Measurements from ENCODE around the gene FIZ1. TPM values are rescaled to one million over a fixed set of nuclear protein-coding genes. Genes with fewer than 3 reads are reported as not detected.

Gene FIZ1
- total and polyA plus RNA-seq, 2 experiments from 2014 or later = 5.4 to 10.1 TPM

DNA sequence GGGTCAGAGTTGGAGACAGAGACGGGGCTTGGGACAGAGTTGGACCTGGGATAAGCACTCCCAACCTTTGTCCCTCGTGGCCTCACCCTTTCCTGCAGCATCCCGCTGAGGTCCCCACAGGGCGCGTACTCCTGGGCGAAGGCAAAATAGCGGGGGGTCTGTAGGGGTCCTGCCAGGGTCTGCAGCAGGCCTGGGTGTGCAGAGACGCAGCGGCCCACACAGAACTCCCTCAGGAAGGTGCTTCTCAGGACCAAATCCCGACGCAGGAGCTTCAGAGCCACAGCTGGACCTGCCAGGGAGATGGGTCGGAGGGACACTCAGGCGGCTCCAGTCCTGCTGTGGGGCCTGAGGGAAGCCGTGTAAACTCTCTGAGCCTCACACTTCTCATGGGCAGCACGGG lies 55.3 kb downstream of the FIZ1 start:
- Histone ChIP-seq H3K27ac (ENCODE audit: low read depth) (no peak overlapping the region), H3K4me1 (ENCODE audit: insufficient read depth) (no peaks in the 10 kb centered on the region), H3F3A (replicated peaks; ENCODE audit: low read depth) (0 out of 2 replicates have a peak, but pooled peaks cover 6% of the 10 kb centered on the region), H3K4me2 (no peak overlapping the region), H2AFZ (no peak overlapping the region), H3K79me2 (replicated peaks; ENCODE audit: insufficient read depth) (no peaks in the 10 kb centered on the region), H3K27me3 (ENCODE audit: insufficient read depth) (no peaks in the 10 kb centered on the region), H3K36me3 (ENCODE audit: insufficient read depth) (no peaks in the 10 kb centered on the region), H3K9me2 (ENCODE audit: insufficient read depth) (peaks cover 5% of the 10 kb centered on the region; the same call in 1 of the 2 replicates), H4K20me1 (replicated peaks; ENCODE audit: insufficient read depth) (no peaks in the 10 kb centered on the region), H3K4me3 (no peak overlapping the region)
- H3K27ac Mint-ChIP-seq = no peak overlapping the region
- H3K4me1 Mint-ChIP-seq = peaks cover 25% of the 10 kb centered on the region
- H3K27me3 Mint-ChIP-seq (ENCODE audit: insufficient read depth, low read depth, poor library complexity) = peaks cover 17% of the 10 kb centered on the region
- no peaks in the 10 kb centered on the region; the same call in 2 of the 3 replicates for H3K36me3 Mint-ChIP-seq (ENCODE audit: low read depth)
- no peak overlapping the region for H3K4me3 Mint-ChIP-seq
- DNase-seq (ENCODE audit: low spot score) (no peak), ATAC-seq (no peak)
- TF ChIP-seq, protein P1, sequence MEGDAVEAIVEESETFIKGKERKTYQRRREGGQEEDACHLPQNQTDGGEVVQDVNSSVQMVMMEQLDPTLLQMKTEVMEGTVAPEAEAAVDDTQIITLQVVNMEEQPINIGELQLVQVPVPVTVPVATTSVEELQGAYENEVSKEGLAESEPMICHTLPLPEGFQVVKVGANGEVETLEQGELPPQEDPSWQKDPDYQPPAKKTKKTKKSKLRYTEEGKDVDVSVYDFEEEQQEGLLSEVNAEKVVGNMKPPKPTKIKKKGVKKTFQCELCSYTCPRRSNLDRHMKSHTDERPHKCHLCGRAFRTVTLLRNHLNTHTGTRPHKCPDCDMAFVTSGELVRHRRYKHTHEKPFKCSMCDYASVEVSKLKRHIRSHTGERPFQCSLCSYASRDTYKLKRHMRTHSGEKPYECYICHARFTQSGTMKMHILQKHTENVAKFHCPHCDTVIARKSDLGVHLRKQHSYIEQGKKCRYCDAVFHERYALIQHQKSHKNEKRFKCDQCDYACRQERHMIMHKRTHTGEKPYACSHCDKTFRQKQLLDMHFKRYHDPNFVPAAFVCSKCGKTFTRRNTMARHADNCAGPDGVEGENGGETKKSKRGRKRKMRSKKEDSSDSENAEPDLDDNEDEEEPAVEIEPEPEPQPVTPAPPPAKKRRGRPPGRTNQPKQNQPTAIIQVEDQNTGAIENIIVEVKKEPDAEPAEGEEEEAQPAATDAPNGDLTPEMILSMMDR (conservative IDR thresholded peaks at IDR 0.05; ENCODE audit: low read depth in 2 of 2) = no peak
- TF ChIP-seq, protein P2, sequence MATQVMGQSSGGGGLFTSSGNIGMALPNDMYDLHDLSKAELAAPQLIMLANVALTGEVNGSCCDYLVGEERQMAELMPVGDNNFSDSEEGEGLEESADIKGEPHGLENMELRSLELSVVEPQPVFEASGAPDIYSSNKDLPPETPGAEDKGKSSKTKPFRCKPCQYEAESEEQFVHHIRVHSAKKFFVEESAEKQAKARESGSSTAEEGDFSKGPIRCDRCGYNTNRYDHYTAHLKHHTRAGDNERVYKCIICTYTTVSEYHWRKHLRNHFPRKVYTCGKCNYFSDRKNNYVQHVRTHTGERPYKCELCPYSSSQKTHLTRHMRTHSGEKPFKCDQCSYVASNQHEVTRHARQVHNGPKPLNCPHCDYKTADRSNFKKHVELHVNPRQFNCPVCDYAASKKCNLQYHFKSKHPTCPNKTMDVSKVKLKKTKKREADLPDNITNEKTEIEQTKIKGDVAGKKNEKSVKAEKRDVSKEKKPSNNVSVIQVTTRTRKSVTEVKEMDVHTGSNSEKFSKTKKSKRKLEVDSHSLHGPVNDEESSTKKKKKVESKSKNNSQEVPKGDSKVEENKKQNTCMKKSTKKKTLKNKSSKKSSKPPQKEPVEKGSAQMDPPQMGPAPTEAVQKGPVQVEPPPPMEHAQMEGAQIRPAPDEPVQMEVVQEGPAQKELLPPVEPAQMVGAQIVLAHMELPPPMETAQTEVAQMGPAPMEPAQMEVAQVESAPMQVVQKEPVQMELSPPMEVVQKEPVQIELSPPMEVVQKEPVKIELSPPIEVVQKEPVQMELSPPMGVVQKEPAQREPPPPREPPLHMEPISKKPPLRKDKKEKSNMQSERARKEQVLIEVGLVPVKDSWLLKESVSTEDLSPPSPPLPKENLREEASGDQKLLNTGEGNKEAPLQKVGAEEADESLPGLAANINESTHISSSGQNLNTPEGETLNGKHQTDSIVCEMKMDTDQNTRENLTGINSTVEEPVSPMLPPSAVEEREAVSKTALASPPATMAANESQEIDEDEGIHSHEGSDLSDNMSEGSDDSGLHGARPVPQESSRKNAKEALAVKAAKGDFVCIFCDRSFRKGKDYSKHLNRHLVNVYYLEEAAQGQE (IDR thresholded peaks at IDR 0.05; ENCODE audit: unreplicated experiment) = no peak
- peaks cover 6% of the 10 kb centered on the region for H3K9me3 Mint-ChIP-seq

DNA sequence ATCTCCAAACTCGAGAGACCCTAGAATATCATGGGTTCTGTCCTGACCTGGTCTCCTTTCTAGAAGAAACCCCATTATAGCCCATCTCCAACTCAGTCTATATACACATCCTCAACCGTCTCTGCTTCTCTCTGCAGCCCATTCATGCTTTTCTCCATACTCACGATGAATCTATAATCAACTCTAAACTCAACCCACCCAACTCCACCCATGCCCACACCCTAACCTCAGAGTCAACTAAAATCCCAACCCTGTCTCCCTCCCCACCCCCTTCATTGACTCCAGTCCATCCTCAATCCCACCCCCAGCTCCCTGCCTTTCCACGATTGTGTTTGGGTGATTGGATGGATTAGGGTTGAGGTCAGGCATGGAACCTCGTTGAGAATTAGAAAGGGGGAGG lies 55.8 kb downstream of the FIZ1 start:
- Histone ChIP-seq H3K4me1 (ENCODE audit: insufficient read depth) (no peaks in the 10 kb centered on the region), H3K27ac (ENCODE audit: low read depth) (no peak overlapping the region), H3K9me2 (ENCODE audit: insufficient read depth) (peaks cover 5% of the 10 kb centered on the region; the same call in 1 of the 2 replicates), H3F3A (replicated peaks; ENCODE audit: low read depth) (0 out of 2 replicates have a peak, but pooled peaks cover 7% of the 10 kb centered on the region), H3K36me3 (ENCODE audit: insufficient read depth) (no peaks in the 10 kb centered on the region), H4K20me1 (replicated peaks; ENCODE audit: insufficient read depth) (no peaks in the 10 kb centered on the region), H3K4me3 (no peak overlapping the region), H3K79me2 (replicated peaks; ENCODE audit: insufficient read depth) (no peaks in the 10 kb centered on the region), H3K4me2 (no peak overlapping the region), H3K27me3 (ENCODE audit: insufficient read depth) (no peaks in the 10 kb centered on the region), H2AFZ (no peak overlapping the region)
- ATAC-seq (no peak), DNase-seq (ENCODE audit: low spot score) (no peak)
- H3K9me3 Mint-ChIP-seq = peaks cover 6% of the 10 kb centered on the region
- H3K4me3 Mint-ChIP-seq = no peak overlapping the region
- no peaks in the 10 kb centered on the region; the same call in 2 of the 3 replicates for H3K36me3 Mint-ChIP-seq (ENCODE audit: low read depth)
- H3K4me1 Mint-ChIP-seq = peaks cover 25% of the 10 kb centered on the region
- H3K27me3 Mint-ChIP-seq (ENCODE audit: insufficient read depth, low read depth, poor library complexity) = peaks cover 17% of the 10 kb centered on the region
- no peak overlapping the region for H3K27ac Mint-ChIP-seq
- no peak for TF ChIP-seq EZH2phosphoT487 (IDR thresholded peaks at IDR 0.05; ENCODE audit: unreplicated experiment)
- TF ChIP-seq NANOG (IDR thresholded peaks at IDR 0.05; ENCODE audit: borderline replicate concordance) = no peak
- TF ChIP-seq EZH2 (IDR thresholded peaks at IDR 0.05; ENCODE audit: low read depth, unreplicated experiment) = no peak
- no peak for TF ChIP-seq ZNF331 (CRISPR knock-in tag; IDR thresholded peaks at IDR 0.05; ENCODE audit: low read depth)
- TF ChIP-seq, protein P3, sequence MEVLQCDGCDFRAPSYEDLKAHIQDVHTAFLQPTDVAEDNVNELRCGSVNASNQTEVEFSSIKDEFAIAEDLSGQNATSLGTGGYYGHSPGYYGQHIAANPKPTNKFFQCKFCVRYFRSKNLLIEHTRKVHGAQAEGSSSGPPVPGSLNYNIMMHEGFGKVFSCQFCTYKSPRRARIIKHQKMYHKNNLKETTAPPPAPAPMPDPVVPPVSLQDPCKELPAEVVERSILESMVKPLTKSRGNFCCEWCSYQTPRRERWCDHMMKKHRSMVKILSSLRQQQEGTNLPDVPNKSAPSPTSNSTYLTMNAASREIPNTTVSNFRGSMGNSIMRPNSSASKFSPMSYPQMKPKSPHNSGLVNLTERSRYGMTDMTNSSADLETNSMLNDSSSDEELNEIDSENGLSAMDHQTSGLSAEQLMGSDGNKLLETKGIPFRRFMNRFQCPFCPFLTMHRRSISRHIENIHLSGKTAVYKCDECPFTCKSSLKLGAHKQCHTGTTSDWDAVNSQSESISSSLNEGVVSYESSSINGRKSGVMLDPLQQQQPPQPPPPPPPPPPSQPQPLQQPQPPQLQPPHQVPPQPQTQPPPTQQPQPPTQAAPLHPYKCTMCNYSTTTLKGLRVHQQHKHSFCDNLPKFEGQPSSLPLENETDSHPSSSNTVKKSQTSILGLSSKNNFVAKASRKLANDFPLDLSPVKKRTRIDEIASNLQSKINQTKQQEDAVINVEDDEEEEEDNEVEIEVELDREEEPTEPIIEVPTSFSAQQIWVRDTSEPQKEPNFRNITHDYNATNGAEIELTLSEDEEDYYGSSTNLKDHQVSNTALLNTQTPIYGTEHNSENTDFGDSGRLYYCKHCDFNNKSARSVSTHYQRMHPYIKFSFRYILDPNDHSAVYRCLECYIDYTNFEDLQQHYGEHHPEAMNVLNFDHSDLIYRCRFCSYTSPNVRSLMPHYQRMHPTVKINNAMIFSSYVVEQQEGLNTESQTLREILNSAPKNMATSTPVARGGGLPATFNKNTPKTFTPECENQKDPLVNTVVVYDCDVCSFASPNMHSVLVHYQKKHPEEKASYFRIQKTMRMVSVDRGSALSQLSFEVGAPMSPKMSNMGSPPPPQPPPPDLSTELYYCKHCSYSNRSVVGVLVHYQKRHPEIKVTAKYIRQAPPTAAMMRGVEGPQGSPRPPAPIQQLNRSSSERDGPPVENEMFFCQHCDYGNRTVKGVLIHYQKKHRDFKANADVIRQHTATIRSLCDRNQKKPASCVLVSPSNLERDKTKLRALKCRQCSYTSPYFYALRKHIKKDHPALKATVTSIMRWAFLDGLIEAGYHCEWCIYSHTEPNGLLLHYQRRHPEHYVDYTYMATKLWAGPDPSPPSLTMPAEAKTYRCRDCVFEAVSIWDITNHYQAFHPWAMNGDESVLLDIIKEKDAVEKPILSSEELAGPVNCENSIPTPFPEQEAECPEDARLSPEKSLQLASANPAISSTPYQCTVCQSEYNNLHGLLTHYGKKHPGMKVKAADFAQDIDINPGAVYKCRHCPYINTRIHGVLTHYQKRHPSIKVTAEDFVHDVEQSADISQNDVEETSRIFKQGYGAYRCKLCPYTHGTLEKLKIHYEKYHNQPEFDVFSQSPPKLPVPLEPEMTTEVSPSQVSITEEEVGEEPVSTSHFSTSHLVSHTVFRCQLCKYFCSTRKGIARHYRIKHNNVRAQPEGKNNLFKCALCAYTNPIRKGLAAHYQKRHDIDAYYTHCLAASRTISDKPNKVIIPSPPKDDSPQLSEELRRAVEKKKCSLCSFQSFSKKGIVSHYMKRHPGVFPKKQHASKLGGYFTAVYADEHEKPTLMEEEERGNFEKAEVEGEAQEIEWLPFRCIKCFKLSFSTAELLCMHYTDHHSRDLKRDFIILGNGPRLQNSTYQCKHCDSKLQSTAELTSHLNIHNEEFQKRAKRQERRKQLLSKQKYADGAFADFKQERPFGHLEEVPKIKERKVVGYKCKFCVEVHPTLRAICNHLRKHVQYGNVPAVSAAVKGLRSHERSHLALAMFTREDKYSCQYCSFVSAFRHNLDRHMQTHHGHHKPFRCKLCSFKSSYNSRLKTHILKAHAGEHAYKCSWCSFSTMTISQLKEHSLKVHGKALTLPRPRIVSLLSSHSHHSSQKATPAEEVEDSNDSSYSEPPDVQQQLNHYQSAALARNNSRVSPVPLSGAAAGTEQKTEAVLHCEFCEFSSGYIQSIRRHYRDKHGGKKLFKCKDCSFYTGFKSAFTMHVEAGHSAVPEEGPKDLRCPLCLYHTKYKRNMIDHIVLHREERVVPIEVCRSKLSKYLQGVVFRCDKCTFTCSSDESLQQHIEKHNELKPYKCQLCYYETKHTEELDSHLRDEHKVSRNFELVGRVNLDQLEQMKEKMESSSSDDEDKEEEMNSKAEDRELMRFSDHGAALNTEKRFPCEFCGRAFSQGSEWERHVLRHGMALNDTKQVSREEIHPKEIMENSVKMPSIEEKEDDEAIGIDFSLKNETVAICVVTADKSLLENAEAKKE (CRISPR knock-in tag; IDR thresholded peaks at IDR 0.05) = no peak
- TF ChIP-seq, protein P4, sequence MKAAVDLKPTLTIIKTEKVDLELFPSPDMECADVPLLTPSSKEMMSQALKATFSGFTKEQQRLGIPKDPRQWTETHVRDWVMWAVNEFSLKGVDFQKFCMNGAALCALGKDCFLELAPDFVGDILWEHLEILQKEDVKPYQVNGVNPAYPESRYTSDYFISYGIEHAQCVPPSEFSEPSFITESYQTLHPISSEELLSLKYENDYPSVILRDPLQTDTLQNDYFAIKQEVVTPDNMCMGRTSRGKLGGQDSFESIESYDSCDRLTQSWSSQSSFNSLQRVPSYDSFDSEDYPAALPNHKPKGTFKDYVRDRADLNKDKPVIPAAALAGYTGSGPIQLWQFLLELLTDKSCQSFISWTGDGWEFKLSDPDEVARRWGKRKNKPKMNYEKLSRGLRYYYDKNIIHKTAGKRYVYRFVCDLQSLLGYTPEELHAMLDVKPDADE (IDR thresholded peaks at IDR 0.05) = no peak
- no peak for TF ChIP-seq POLR2AphosphoS5 (IDR thresholded peaks at IDR 0.05; ENCODE audit: low read depth)
